ENCODE results near the gene OR5B12.
"Not testable (repeated sequence)": the region's sequence is repeated elsewhere in the genome, so short reads cannot be mapped to it uniquely, and the experiment has no call there.

The OR5B12 gene

GRCh38 chr11:58428021-58428420 is 14.0 kb downstream of the OR5B12 start, which contains the start of gene OR5B2:
Gene OR5B2, minus strand, starts transcription at chr11:58428121. Its CDS starts 4,860 bp downstream, at chr11:58423261.
- TF ChIP-seq CTCF (IDR thresholded peaks at IDR 0.05; ENCODE audit: insufficient read depth, low read depth, low read length, missing control alignments) = no peak
- no peak for DNase-seq (ENCODE audit: low read depth)
- no peak within 1 kb of the TSS for H3K4me3 ChIP-seq (ENCODE audit: low read length)

DNA sequence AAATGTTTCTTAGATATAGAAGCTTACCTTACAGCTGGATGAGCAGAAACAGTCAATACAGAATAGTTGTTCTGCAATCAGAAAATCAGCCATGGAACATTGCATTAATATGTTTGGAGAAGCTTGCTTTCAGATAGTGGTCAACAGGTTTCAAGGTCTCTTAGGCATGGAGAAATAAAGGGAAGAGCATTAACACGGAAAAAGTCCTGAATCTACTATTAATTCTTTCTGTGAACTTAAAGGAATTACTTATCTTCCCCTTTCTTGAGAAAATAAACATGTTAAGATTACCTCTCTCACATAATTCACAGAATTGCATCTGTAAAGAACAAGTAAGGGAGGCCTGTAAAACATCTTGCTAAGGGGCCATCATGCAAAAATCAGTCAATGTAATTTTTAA is 35.3 kb downstream of the OR5B12 start, which contains the start of gene OR5B3:
Gene OR5B3 (minus strand): TSS at position 101 of the 400 bp plus-strand sequence. CDS start 3,465 bp downstream, outside the sequence.
- no peak for TF ChIP-seq CTCF (IDR thresholded peaks at IDR 0.05; ENCODE audit: insufficient read depth, low read depth, low read length, missing control alignments)
- H3K4me3 ChIP-seq (ENCODE audit: low read length) = no peak within 1 kb of the TSS

DNA sequence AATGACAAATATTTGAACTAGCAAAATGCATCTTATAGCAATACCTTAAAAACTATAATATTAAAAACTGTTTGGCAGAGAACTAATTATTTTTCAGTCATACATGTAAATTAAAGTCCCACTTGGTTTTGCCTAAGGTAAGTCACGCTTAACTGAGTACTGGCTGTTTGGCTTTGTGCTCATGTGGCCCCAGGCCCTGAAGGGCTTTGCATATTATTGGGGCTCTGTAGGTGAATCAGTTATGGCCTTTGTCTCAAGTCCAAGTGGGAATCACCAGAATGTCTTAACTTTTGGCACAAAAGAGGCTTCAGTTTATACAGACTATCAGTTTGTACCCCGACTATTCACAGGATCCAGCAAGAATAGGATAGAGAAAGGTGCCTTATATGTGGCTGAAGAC is 42.4 kb downstream of the OR5B12 start:
- H3K4me3 ChIP-seq (ENCODE audit: low read length); DNase-seq (ENCODE audit: low read depth): not testable (repeated sequence)

More for the DNA sequence above, 35.3 kb downstream of the OR5B12 start, which contains the start of gene OR5B3:
- no peak for DNase-seq (ENCODE audit: low read depth)

DNA sequence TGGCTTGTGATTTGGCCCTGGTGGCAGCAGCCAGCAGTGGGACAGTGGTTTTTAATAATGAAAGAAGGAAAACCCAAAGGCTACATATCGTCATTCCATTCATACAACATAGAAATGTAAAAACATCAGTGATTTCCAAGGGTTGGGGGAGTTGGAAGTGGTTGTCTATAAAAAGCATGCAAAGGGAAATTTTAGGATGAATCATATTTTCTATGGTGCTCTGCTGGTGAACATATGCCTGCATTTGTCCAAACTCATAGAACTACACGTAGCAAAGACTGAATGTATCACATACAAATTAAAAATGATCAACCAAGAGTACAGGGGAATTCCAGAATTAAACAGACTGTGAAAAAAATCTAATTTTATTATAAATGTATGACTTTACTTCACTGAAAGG is 46.5 kb downstream of the OR5B12 start:
- H3K4me3 ChIP-seq (ENCODE audit: low read length) = no peak overlapping the region
- TF ChIP-seq CTCF (IDR thresholded peaks at IDR 0.05; ENCODE audit: insufficient read depth, low read depth, low read length, missing control alignments) = no peak
- DNase-seq (ENCODE audit: low read depth) = no peak

DNA sequence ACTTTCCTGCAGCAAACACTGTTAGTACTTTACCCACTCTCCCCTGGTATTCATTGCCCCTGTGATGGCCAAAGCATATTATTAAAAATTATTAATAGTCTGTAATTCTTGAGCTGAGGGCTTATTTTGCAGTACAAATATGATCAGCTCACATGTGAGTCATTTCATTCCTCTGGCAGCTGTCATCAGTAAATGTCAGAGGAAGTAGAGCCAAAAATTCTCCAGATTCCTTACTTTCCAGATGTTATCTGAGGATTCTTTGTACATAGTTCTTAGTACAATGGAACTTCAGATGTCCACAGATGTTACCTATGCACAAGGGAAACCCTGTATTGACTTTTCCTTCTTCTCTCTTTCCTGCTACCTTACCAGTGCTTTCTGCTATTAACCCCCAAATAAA is 47.8 kb downstream of the OR5B12 start:
- DNase-seq (ENCODE audit: low read depth) = peak; percentile 73
- no peak overlapping the region for H3K4me3 ChIP-seq (ENCODE audit: low read length)
- no peak for TF ChIP-seq CTCF (IDR thresholded peaks at IDR 0.05; ENCODE audit: insufficient read depth, low read depth, low read length, missing control alignments)

- TF ChIP-seq CTCF (IDR thresholded peaks at IDR 0.05; ENCODE audit: insufficient read depth, low read depth, low read length, missing control alignments) = no peak
- DNase-seq (ENCODE audit: low read depth) = peak; percentile 67
These were observed 49.3 kb downstream of the OR5B12 start for GRCh38 chr11:58392746-58393145.

DNA sequence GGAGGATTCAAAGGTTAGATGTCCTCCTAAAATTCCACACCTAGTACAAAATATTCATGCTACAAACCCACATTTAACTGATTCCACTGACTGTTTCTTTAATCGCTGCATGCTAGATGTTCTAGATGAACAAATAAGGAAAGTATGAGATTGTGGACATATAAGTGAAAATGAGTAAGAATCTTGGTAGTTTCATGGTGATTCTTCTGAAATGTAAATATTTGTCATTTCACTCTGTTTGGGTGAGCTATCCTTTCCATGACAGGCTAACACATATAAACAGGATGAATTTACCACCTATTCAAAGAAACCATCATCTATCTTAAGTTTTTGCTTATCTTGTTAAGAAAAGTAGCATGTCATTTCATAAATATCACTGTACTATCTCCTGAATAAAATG is 50.2 kb downstream of the OR5B12 start:
- no peak overlapping the region for H3K4me3 ChIP-seq (ENCODE audit: low read length)
- peak; percentile 23 for DNase-seq (ENCODE audit: low read depth)
- TF ChIP-seq CTCF (IDR thresholded peaks at IDR 0.05; ENCODE audit: insufficient read depth, low read depth, low read length, missing control alignments) = no peak

More at GRCh38 chr11:58392746-58393145, 49.3 kb downstream of the OR5B12 start:
- no peak overlapping the region for H3K4me3 ChIP-seq (ENCODE audit: low read length)

Data from epithelial cell of esophagus (primary cell).